Heart left ventricle (tissue), 16 donors: Measurements from ENCODE around the gene TSPAN13. TPM values are rescaled to one million over a fixed set of nuclear protein-coding genes. Genes with fewer than 3 reads are reported as not detected.

ENCODE experiments used
- ATAC-seq, 4 donors: fragments of 200-7000 bp; cut with Tn5 transposase; one replicate each; pipeline ENCODE4 v1.9.1; 2020 to 2022; ENCODE audit warnings: moderate library complexity in 4 of 4, mild to moderate bottlenecking in 3 of 4, moderate number of reproducible peaks in 1 of 4
- DNase-seq, 5 donors: peaks; one replicate each; pipeline ENCODE4 v3.0.0-alpha.2; 2020
- H3K27ac ChIP-seq, 12 donors: fragments of 200-600 bp; sonication (generic) in 4 of 12; one replicate each; pipeline versions ENCODE4 v1.5.0 to v1.8.0; 2016 to 2022; ENCODE audit warnings: mild to moderate bottlenecking in 2 of 12
- H3K27me3 ChIP-seq, 9 donors: fragments of 200-600 bp; sonication (generic) in 2 of 9; one replicate each; pipeline versions ENCODE4 v1.5.1 to v1.8.0; 2016 to 2022; ENCODE audit warnings: mild to moderate bottlenecking in 3 of 9
- H3K36me3 ChIP-seq, 9 donors: fragments of 200-600 bp; sonication (generic) in 2 of 9; one replicate each; pipeline versions ENCODE4 v1.5.0 to v1.8.0; 2018 to 2022; ENCODE audit warnings: mild to moderate bottlenecking in 2 of 9
- H3K4me1 ChIP-seq, 12 donors: fragments of 200-600 bp; sonication (generic) in 4 of 12; one replicate each; pipeline versions ENCODE4 v1.5.0 to v1.8.0; 2016 to 2022; ENCODE audit warnings: mild to moderate bottlenecking in 3 of 12
- H3K4me3 ChIP-seq, 12 donors: fragments of 200-600 bp; sonication (generic) in 4 of 12; one replicate each; pipeline versions ENCODE4 v1.5.0 to v1.8.0; 2017 to 2022; ENCODE audit warnings: mild to moderate bottlenecking in 9 of 12, moderate library complexity in 4 of 12
- H3K9me3 ChIP-seq, 12 donors: fragments of 200-600 bp; sonication (generic) in 4 of 12; one replicate each; pipeline versions ENCODE4 v1.5.0 to v1.8.0; 2016 to 2022; ENCODE audit warnings: mild to moderate bottlenecking in 1 of 12
- CTCF ChIP-seq, 12 donors: fragments of 200-600 bp; sonication (generic) in 4 of 12; IDR thresholded peaks; one replicate each; pipeline versions ENCODE4 v1.5.0 to v1.8.0; 2018 to 2022; ENCODE audit warnings: antibody characterized with exemption in 12 of 12, mild to moderate bottlenecking in 5 of 12
- POLR2A ChIP-seq, 2 donors: fragments of 450-650 bp; IDR thresholded peaks; one replicate each; pipeline ENCODE4 v1.6.1; 2017; ENCODE audit warnings: antibody characterized with exemption in 2 of 2, mild to moderate bottlenecking in 2 of 2, moderate library complexity in 2 of 2
- WGBS, 4 donors: extraction: QIAGEN DNeasy Blood & Tissue Kit in 2 of 4; methylation state at CpG; one replicate each; pipeline versions ENCODE4 v1.1.5 to v1.1.7; 2013 to 2018; 5-methylcytosine and 5-hydroxymethylcytosine counted together
- intact Hi-C, 10 donors: fragments of 100-400 bp; cut with DNase I; formaldehyde crosslinking; loops; one replicate each; pipeline versions ENCODE4 v1.11.1 to v1.14.2; 2022
- polyA plus RNA-seq, 2 donors: library from polyadenylated mRNA; stranded (reverse); fragments of 200-250 nt; gene quantifications; one replicate each; pipeline ENCODE4 v1.2.3, GENCODE V29; 2013
- total RNA-seq, 9 donors: library from RNA; depleted of rRNA in 2 of 9; stranded (reverse); fragments of >200 nt in 2 of 9; fragmentation: NEBNext Ultra II Directional in 3 of 9; extraction: Animal tissue kit (Norgen Biotek cat#: 25700) in 3 of 9; gene quantifications; one replicate each; pipeline versions ENCODE4 v1.1.0 to v1.2.4, GENCODE V29; 2016 to 2023
- donor health status: ischemic (EF 13 %, LVEDD 7.1; RV severe dilation, severe dysfunction).
- donor health status: healthy with polysubstance abuse.
- donor health status: DM: no; HTN: yes; CAD: no.
- donor health status: DM: no; HTN: no; CAD: no.
- donor health status: ischemic (EF 25% LVEDD 6.9; RV normal size, moderate dysfunction).
- donor health status: ischemic (EF 25% LVEDD 5.7; RV mildly dilated, moderate dysfunction).
- donor health status: healthy.
- donor health status: DM: yes; HTN: yes; CAD: no.
- donor health status: ischemic (EF 35%, LVEDD 5.7; RV mildly dilated, moderate dysfunction).
- donor health status: nonischemic (EF 11% LVEDD 7.7; RV severe dilation, severe dysfunction).
- donor health status: DM: yes; HTN: yes; CAD: no.
- donor health status: PGD.
- donor health status: ischemic (EF 29% LVEDD 5.4; RV normal size, mild dysfunction).
- donor health status: nonischemic (EF 23%, LVEDD 6.1; RV moderate dilation, normal function).

TSPAN13 gene
- total and polyA plus RNA-seq, 11 donors = 7.4 to 39.5 (median 14.8) TPM

GRCh38 chr7:16778476-16778875, 24.9 kb downstream of the TSPAN13 start:
- H3K36me3 ChIP-seq = peaks cover 0 to 7% (median 0%) of the 10 kb centered on the region in 9 donors
- no peak overlapping the region for H3K27ac ChIP-seq
- no peaks in the 10 kb centered on the region for H3K9me3 ChIP-seq
- TF ChIP-seq CTCF (IDR thresholded peaks at IDR 0.05) = no peak
- TF ChIP-seq POLR2A (IDR thresholded peaks at IDR 0.05) = no peak
- H3K4me3 ChIP-seq = no peak overlapping the region
- H3K27me3 ChIP-seq = no peaks in the 10 kb centered on the region
- no peak for DNase-seq
- 96 to 100% (median 98%) methylated on average over 3 of the region's 3 CpGs for WGBS, 4 donors
- ATAC-seq = no peak
- H3K4me1 ChIP-seq = peaks cover 0 to 6% (median 0%) of the 10 kb centered on the region in 12 donors
- intact Hi-C loops = loop anchor here in 1 of 10 donors (10.0 kb wide), 1 partner anchor 84 kb away; no protein-coding TSS in a partner anchor

DNA sequence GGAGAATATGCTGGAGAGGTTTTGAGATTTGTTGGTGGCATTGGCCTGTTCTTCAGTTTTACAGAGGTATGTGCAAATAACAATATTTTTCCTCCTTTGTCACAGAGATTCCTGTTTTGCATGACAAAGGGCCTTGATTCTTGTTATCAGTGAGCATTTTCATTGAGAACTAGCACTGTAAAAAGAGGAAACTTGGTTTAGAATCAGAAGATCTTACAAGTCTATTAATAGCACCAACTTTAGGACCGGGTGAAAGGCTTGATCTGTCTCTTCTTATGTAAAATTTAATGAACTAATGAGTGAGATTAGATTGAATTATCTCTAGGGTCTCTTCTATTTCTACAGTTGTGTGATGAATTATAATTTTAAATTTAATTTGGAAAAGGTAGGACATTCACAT, 25.5 kb downstream of the TSPAN13 start:
- Histone ChIP-seq H3K27me3 (no peaks in the 10 kb centered on the region), H3K9me3 (no peaks in the 10 kb centered on the region), H3K27ac (no peak overlapping the region), H3K4me3 (no peak overlapping the region), H3K4me1 (peaks cover 0 to under 1% (median 0%) of the 10 kb centered on the region in 12 donors), H3K36me3 (peaks cover 0 to 13% (median 0%) of the 10 kb centered on the region in 9 donors)
- DNase-seq = no peak
- intact Hi-C loops = loop anchor here in 1 of 10 donors (10.0 kb wide), 1 partner anchor 84 kb away; no protein-coding TSS in a partner anchor
- TF ChIP-seq CTCF (IDR thresholded peaks at IDR 0.05) = no peak
- no peak for TF ChIP-seq POLR2A (IDR thresholded peaks at IDR 0.05)
- WGBS, 4 donors = 54 to 59% (median 58%) methylated on average over 1 of the region's 1 CpG
- ATAC-seq = no peak

DNA sequence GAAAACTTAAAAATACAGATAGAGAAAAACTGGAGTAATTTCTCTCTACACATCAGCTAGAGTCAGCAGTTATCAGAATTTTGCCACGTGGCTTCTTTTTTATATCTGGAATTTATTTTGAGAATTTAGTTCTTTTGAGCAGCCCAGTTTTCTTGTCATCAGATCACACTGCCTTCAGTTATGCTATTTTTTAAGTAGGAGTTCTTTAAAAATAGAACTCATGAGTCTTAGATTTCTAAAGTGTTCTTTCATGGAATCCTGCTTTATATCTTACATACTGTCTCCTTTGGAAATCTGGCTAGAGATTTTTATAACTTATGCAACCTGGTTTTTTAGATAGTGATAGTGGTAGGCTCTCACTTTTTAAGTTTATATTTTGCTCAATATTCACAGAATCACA, 27.0 kb downstream of the TSPAN13 start:
- TF ChIP-seq CTCF (IDR thresholded peaks at IDR 0.05) = no peak
- TF ChIP-seq POLR2A (IDR thresholded peaks at IDR 0.05) = no peak
- intact Hi-C loops = no loop called here
- no peak for ATAC-seq
- H3K36me3 ChIP-seq = peaks cover 0 to 13% (median 3%) of the 10 kb centered on the region in 9 donors
- WGBS, 4 donors = 57 to 71% (median 68%) methylated on average over 1 of the region's 1 CpG
- no peaks in the 10 kb centered on the region for H3K27me3 ChIP-seq
- H3K4me3 ChIP-seq = no peak overlapping the region
- H3K9me3 ChIP-seq = no peaks in the 10 kb centered on the region
- H3K4me1 ChIP-seq = no peaks in the 10 kb centered on the region
- DNase-seq = no peak
- H3K27ac ChIP-seq = no peak overlapping the region

DNA sequence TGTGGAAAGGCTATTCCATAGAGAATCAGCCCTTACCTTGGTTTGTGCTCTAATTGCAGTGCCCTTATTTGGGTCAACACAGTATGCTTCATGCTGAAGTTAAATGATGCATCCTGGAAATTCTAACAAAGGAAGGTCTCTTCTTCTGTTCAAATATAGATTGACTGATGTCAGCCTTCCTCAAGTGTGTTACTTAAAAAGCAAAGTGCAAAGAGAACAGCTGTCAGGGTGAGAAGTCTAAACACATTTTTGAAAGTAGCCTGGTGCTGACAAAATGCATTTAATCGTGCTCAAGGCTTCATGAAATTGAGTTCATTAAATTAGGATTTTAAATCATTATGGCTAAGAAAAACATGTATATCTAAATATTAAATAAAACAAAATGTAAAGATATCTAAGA, 31.8 kb downstream of the TSPAN13 start:
- Histone ChIP-seq H3K9me3 (no peaks in the 10 kb centered on the region), H3K27me3 (no peaks in the 10 kb centered on the region), H3K4me3 (no peak overlapping the region), H3K4me1 (no peaks in the 10 kb centered on the region), H3K27ac (no peak overlapping the region), H3K36me3 (peaks cover 0 to 13% (median 3%) of the 10 kb centered on the region in 9 donors)
- DNase-seq = no peak
- TF ChIP-seq CTCF (IDR thresholded peaks at IDR 0.05) = no peak
- no peak for TF ChIP-seq POLR2A (IDR thresholded peaks at IDR 0.05)
- intact Hi-C loops = no loop called here
- 78 to 90% (median 80%) methylated on average over 1 of the region's 1 CpG for WGBS, 4 donors
- ATAC-seq = no peak
